ENCODE data around the gene CSHL1. TPM values are rescaled to one million over a fixed set of nuclear protein-coding genes. Genes with fewer than 3 reads are reported as not detected.

Gene CSHL1
- 0.68 TPM in 1 of 3 replicates, not detected in the others for total RNA-seq
- long read RNA-seq: 0 reads

DNA sequence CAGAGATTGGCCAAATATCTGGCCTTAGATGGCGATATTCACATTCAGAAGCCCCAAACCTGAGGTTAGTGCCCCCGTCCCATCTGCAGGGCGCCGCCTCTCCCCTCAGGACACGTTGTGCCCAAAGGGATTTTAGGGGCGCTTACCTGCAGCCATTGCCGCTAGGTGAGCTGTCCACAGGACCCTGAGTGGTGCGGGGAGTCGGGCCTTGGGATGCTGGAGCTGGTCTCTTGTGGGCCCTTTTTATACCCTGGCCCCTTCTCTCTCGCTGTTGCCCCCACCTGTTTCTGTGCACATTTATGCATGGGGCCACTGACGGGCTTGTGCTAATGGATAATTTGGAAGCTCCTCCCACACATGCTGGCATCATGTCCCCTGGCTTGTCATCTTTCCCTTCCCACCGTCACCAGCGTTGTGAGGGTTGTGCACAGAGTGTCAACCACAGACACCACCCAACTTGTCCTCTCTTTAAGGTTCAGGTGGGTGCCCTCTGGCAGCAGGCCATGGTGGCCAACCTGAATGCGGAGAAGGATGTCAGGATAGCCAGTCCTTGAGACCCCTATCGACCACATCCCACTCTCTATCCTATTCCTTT, at the start of gene CSHL1:
CSHL1 (minus strand) TSS at position 218 of the 595 bp plus-strand sequence; CDS start at position 156, 62 bp downstream.
- no peak for TF ChIP-seq CTCF (IDR thresholded peaks at IDR 0.05)
- DNase-seq (ENCODE audit: low spot score): peak; percentile 48
- peaks cover 48% of the 10 kb centered on the region for H3K27me3 Mint-ChIP-seq (ENCODE audit: low read depth)
- H3K9me3 Mint-ChIP-seq (ENCODE audit: low read depth): no peaks in the 10 kb centered on the region
- H3K4me3 Mint-ChIP-seq (ENCODE audit: unreplicated experiment): no peak within 1 kb of the TSS
- H3K4me1 Mint-ChIP-seq (ENCODE audit: low read depth): no peaks in the 10 kb centered on the region
- H3K36me3 Mint-ChIP-seq (ENCODE audit: low read depth): no peaks in the 10 kb centered on the region
- H3K27ac Mint-ChIP-seq (ENCODE audit: unreplicated experiment): no peak within 1 kb of the TSS

DNA sequence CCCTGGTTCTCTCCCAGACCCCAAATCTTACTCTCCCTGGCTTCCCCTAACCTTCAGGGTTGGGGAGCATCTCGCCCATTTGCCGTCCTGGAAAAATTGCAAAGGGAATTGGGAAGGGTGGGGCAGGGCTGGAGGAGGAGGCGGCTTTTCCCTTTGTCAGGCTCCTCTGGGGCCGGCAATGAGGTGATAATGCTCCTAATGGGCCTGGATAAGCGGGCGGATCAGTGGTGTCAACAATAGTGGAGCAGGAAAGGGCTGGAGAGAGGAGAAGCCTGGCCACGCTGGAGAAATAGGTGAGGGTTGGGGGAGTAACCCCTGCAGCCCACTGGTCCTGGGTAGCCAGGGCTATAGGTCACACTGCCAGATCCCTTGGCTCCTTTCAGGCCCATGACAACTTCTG, 49.4 kb upstream of the CSHL1 start:
- Mint-ChIP-seq H3K9me3 (ENCODE audit: low read depth) (no peaks in the 10 kb centered on the region), H3K36me3 (ENCODE audit: low read depth) (no peaks in the 10 kb centered on the region), H3K27ac (ENCODE audit: unreplicated experiment) (no peak overlapping the region), H3K4me3 (ENCODE audit: unreplicated experiment) (no peak overlapping the region), H3K27me3 (ENCODE audit: low read depth) (peaks cover 3% of the 10 kb centered on the region), H3K4me1 (ENCODE audit: low read depth) (peaks cover 3% of the 10 kb centered on the region)
- no peak for TF ChIP-seq CTCF (IDR thresholded peaks at IDR 0.05)
- DNase-seq (ENCODE audit: low spot score): no peak

DNA sequence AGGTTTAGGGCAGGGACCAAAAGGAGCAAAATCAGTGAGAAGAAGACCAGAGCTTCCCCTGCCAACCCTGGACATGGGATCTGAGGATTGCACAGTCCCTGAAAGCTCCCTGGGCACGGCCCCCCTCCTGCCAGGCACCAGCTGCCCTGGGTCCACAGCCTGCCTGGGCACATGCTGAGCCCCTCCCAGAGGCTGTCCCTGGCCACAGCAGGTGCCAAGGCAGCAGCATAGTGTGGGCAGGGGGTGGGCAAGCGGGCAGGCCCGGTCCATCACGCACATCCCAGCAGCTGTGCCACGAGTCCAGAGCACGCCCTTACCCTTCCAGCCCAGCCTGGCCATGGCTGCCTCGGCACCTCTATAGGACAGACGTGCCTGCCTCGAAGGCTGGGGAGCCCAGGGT, 48.9 kb upstream of the CSHL1 start:
- H3K9me3 Mint-ChIP-seq (ENCODE audit: low read depth): no peaks in the 10 kb centered on the region
- no peak for TF ChIP-seq CTCF (IDR thresholded peaks at IDR 0.05)
- no peak overlapping the region for H3K27ac Mint-ChIP-seq (ENCODE audit: unreplicated experiment)
- no peak overlapping the region for H3K4me3 Mint-ChIP-seq (ENCODE audit: unreplicated experiment)
- peaks cover 3% of the 10 kb centered on the region for H3K27me3 Mint-ChIP-seq (ENCODE audit: low read depth)
- H3K4me1 Mint-ChIP-seq (ENCODE audit: low read depth): peaks cover 3% of the 10 kb centered on the region
- no peak for DNase-seq (ENCODE audit: low spot score)
- H3K36me3 Mint-ChIP-seq (ENCODE audit: low read depth): no peaks in the 10 kb centered on the region

- no peak overlapping the region for H3K4me3 Mint-ChIP-seq (ENCODE audit: unreplicated experiment)
Observed at GRCh38 chr17:63956296-63956920, 45.4 kb upstream of the CSHL1 start.

DNA sequence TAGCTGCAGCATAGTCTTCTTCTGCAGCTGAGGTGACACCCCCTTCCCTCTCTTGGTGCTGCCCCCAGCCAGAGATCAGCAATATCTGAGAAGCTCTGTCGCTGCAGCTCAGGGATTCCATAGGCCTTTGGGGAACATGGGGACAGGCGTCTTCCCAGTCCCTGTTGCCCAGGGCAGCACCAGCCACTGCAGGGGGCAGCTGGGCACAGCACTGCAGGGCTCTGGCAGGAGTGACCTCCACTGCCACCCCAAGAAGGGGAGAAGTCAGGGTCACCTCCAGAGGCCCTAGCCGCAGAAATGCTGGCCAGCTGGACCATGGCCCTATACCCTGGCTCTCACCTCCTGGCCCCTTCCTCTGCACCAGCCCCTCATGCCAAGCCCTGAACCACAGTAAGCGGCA, 44.7 kb upstream of the CSHL1 start:
- Mint-ChIP-seq H3K4me1 (ENCODE audit: low read depth) (no peaks in the 10 kb centered on the region), H3K27ac (ENCODE audit: unreplicated experiment) (no peak overlapping the region), H3K4me3 (ENCODE audit: unreplicated experiment) (no peak overlapping the region), H3K9me3 (ENCODE audit: low read depth) (no peaks in the 10 kb centered on the region), H3K36me3 (ENCODE audit: low read depth) (no peaks in the 10 kb centered on the region), H3K27me3 (ENCODE audit: low read depth) (peaks cover 5% of the 10 kb centered on the region)
- no peak for TF ChIP-seq CTCF (IDR thresholded peaks at IDR 0.05)
- DNase-seq (ENCODE audit: low spot score): no peak

More at GRCh38 chr17:63956296-63956920, 45.4 kb upstream of the CSHL1 start:
- Mint-ChIP-seq H3K4me1 (ENCODE audit: low read depth) (peaks cover under 1% of the 10 kb centered on the region), H3K9me3 (ENCODE audit: low read depth) (no peaks in the 10 kb centered on the region), H3K36me3 (ENCODE audit: low read depth) (no peaks in the 10 kb centered on the region), H3K27ac (ENCODE audit: unreplicated experiment) (no peak overlapping the region), H3K27me3 (ENCODE audit: low read depth) (peaks cover 5% of the 10 kb centered on the region)
- no peak for DNase-seq (ENCODE audit: low spot score)
- no peak for TF ChIP-seq CTCF (IDR thresholded peaks at IDR 0.05)
